Large intestine (tissue), 12 donors: Measurements from ENCODE around the gene CSE1L. TPM values are rescaled to one million over a fixed set of nuclear protein-coding genes. Genes with fewer than 3 reads are reported as not detected.
A peak's percentile ranks its signal among the peaks of the same experiment; 100 is the strongest.
"Not testable (repeated sequence)": the region's sequence is repeated elsewhere in the genome, so short reads cannot be mapped to it uniquely, and the experiment has no call there.

Experiments used
- DNase-seq, 2 donors: peaks; one replicate each; pipeline versions ENCODE4 v3.0.0 to v3.0.0-alpha.2; 2013
- H3K27ac ChIP-seq: one replicate; pipeline ENCODE4 v1.5.1; 2013; ENCODE audit warnings: low read length
- H3K27me3 ChIP-seq: 2 replicates; pipeline ENCODE4 v1.6.1; 2013; ENCODE audit warnings: low read length; ENCODE audit not compliant: control insufficient read depth, insufficient read depth
- H3K36me3 ChIP-seq: 2 replicates; pipeline ENCODE4 v1.6.1; 2013; ENCODE audit warnings: low read length; ENCODE audit not compliant: control insufficient read depth, insufficient read depth
- H3K4me1 ChIP-seq: one replicate; pipeline ENCODE4 v1.6.1; 2013; ENCODE audit warnings: low read length; ENCODE audit not compliant: control insufficient read depth, insufficient read depth
- H3K4me3 ChIP-seq: one replicate; pipeline ENCODE4 v1.5.1; 2013; ENCODE audit warnings: low read length
- H3K9me3 ChIP-seq: one replicate; pipeline ENCODE4 v1.6.1; 2013; ENCODE audit warnings: mild to moderate bottlenecking, low read depth, low read length, moderate library complexity; ENCODE audit not compliant: control insufficient read depth
- WGBS: methylation state at CpG from one replicate; pipeline ENCODE4 v1.1.5; 2013; ENCODE audit warnings: low lambda C conversion rate; ENCODE audit not compliant: insufficient coverage; 5-methylcytosine and 5-hydroxymethylcytosine counted together
- long read RNA-seq, 11 donors: transcript quantifications; one replicate each; lab custom pipeline, GENCODE V29; 2026
- polyA plus RNA-seq: library from polyadenylated mRNA; unstranded; fragments of 120-200 nt; gene quantifications from one replicate; pipeline ENCODE4 v1.2.1, GENCODE V29; 2013

CSE1L gene, protein sequence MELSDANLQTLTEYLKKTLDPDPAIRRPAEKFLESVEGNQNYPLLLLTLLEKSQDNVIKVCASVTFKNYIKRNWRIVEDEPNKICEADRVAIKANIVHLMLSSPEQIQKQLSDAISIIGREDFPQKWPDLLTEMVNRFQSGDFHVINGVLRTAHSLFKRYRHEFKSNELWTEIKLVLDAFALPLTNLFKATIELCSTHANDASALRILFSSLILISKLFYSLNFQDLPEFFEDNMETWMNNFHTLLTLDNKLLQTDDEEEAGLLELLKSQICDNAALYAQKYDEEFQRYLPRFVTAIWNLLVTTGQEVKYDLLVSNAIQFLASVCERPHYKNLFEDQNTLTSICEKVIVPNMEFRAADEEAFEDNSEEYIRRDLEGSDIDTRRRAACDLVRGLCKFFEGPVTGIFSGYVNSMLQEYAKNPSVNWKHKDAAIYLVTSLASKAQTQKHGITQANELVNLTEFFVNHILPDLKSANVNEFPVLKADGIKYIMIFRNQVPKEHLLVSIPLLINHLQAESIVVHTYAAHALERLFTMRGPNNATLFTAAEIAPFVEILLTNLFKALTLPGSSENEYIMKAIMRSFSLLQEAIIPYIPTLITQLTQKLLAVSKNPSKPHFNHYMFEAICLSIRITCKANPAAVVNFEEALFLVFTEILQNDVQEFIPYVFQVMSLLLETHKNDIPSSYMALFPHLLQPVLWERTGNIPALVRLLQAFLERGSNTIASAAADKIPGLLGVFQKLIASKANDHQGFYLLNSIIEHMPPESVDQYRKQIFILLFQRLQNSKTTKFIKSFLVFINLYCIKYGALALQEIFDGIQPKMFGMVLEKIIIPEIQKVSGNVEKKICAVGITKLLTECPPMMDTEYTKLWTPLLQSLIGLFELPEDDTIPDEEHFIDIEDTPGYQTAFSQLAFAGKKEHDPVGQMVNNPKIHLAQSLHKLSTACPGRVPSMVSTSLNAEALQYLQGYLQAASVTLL
- 52.2 TPM for polyA plus RNA-seq
- long read RNA-seq, donor 1, transcript CSE1L-201 (25 exons, 3,553 nt) = major isoform, 10 of 29 reads
- long read RNA-seq, donor 1, partial matches to known transcripts = 19 of 29 reads
- long read RNA-seq, donor 1, other reads (novel, unspliced or antisense) = 0 of 29 reads
- long read RNA-seq, donor 2, transcript CSE1L-201 (25 exons, 3,553 nt) = major isoform, 12 of 77 reads
- long read RNA-seq, donor 2, partial matches to known transcripts = 65 of 77 reads
- long read RNA-seq, donor 2, other reads (novel, unspliced or antisense) = 0 of 77 reads
- long read RNA-seq, donor 3, transcript CSE1L-201 (25 exons, 3,553 nt) = major isoform, 20 of 96 reads
- long read RNA-seq, donor 3, partial matches to known transcripts = 76 of 96 reads
- long read RNA-seq, donor 3, other reads (novel, unspliced or antisense) = 0 of 96 reads
- long read RNA-seq, donor 4 = 0 reads
- long read RNA-seq, donor 5, transcript CSE1L-201 (25 exons, 3,553 nt) = major isoform, 10 of 49 reads
- long read RNA-seq, donor 5, partial matches to known transcripts = 39 of 49 reads
- long read RNA-seq, donor 5, other reads (novel, unspliced or antisense) = 0 of 49 reads
- long read RNA-seq, donor 6, transcript CSE1L-201 (25 exons, 3,553 nt) = major isoform, 9 of 53 reads
- long read RNA-seq, donor 6, partial matches to known transcripts = 44 of 53 reads
- long read RNA-seq, donor 6, other reads (novel, unspliced or antisense) = 0 of 53 reads
- long read RNA-seq, donor 7, partial matches to known transcripts = 36 of 40 reads
- long read RNA-seq, donor 7, other reads (novel, unspliced or antisense) = 0 of 40 reads
- long read RNA-seq, donor 8, transcript CSE1L-201 (25 exons, 3,553 nt) = major isoform, 8 of 87 reads
- long read RNA-seq, donor 8, partial matches to known transcripts = 79 of 87 reads
- long read RNA-seq, donor 8, other reads (novel, unspliced or antisense) = 0 of 87 reads
- long read RNA-seq, donor 9, transcript CSE1L-201 (25 exons, 3,553 nt) = major isoform, 15 of 45 reads
- long read RNA-seq, donor 9, partial matches to known transcripts = 30 of 45 reads
- long read RNA-seq, donor 9, other reads (novel, unspliced or antisense) = 0 of 45 reads
- long read RNA-seq, donor 10, transcript CSE1L-201 (25 exons, 3,553 nt) = major isoform, 5 of 43 reads
- long read RNA-seq, donor 10, partial matches to known transcripts = 37 of 43 reads
- long read RNA-seq, donor 10, other reads (novel, unspliced or antisense) = 0 of 43 reads
- long read RNA-seq, donor 11, transcript CSE1L-201 (25 exons, 3,553 nt) = major isoform, 7 of 75 reads
- long read RNA-seq, donor 11, partial matches to known transcripts = 60 of 75 reads
- long read RNA-seq, donor 11, other reads (novel, unspliced or antisense) = 8 of 75 reads

- Histone ChIP-seq H3K27me3 (no peaks in the 10 kb centered on the region), H3K27ac (peak within 1 kb of the TSS; percentile 90), H3K4me3 (peak within 1 kb of the TSS; percentile 93), H3K9me3 (no peaks in the 10 kb centered on the region), H3K36me3 (no peaks in the 10 kb centered on the region), H3K4me1 (peaks cover 3% of the 10 kb centered on the region)
- peak; percentile 95 to 97 for DNase-seq
- WGBS = no CpG with 5 or more reads among the region's 80 CpGs
These were observed at the start of gene CSE1L for GRCh38 chr20:49046087-49046900. Gene CSE1L, plus strand, starts transcription at chr20:49046312. Its CDS starts 12,152 bp downstream, at chr20:49058464.

GRCh38 chr20:48999890-49000870 is 45.9 kb upstream of the CSE1L start:
- WGBS = no CpG with 5 or more reads among the region's 3 CpGs
- Histone ChIP-seq H3K4me1 (no peaks in the 10 kb centered on the region), H3K27me3 (no peaks in the 10 kb centered on the region), H3K9me3 (no peaks in the 10 kb centered on the region), H3K36me3 (peaks cover 65% of the 10 kb centered on the region), H3K4me3 (no peak overlapping the region), H3K27ac (no peak overlapping the region)
- DNase-seq = no peak

GRCh38 chr20:49001741-49002140 is 44.4 kb upstream of the CSE1L start:
- Histone ChIP-seq H3K4me3 (no peak overlapping the region), H3K9me3 (no peaks in the 10 kb centered on the region), H3K27ac (no peak overlapping the region), H3K36me3 (peaks cover 59% of the 10 kb centered on the region), H3K4me1 (no peaks in the 10 kb centered on the region), H3K27me3 (no peaks in the 10 kb centered on the region)
- 88% methylated on average over 1 of the region's 7 CpGs for WGBS
- no peak for DNase-seq

DNA sequence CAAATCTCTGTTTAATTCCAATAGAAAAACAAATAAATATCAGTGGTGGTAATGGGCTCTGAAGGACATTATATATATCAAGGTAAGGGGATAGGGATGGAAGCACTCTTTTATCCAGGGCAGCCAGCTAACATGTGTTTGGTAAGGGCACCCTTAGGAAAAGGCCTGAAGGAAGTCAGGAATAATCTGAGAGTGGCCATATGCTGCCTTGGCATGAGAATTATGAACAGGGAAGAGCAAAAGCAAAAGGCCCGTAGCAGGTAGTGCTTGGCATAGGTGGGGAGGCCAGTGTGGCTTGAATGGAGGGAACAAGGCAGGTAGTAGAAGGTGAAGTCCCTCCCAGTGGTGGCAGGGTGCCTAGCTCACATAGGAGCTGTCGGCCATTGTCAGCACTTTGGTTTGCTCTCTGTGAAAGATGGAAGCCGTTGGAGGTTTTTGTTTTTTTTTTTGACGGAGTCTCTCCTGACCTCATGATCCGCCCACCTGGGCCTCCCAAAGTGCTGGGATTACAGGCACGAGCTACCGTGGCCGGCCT is 39.6 kb upstream of the CSE1L start:
- H3K4me1 ChIP-seq = no peaks in the 10 kb centered on the region
- no peaks in the 10 kb centered on the region for H3K9me3 ChIP-seq
- no peak overlapping the region for H3K4me3 ChIP-seq
- no CpG with 5 or more reads among the region's 8 CpGs for WGBS
- H3K27me3 ChIP-seq = no peaks in the 10 kb centered on the region
- no peak overlapping the region for H3K27ac ChIP-seq
- DNase-seq = no peak
- H3K36me3 ChIP-seq = peaks cover 46% of the 10 kb centered on the region

GRCh38 chr20:49009899-49010631 is 36.0 kb upstream of the CSE1L start:
- WGBS = no CpG with 5 or more reads among the region's 12 CpGs
- peaks cover 69% of the 10 kb centered on the region for H3K36me3 ChIP-seq
- H3K27ac ChIP-seq = no peak overlapping the region
- no peak for DNase-seq
- no peak overlapping the region for H3K4me3 ChIP-seq
- no peaks in the 10 kb centered on the region for H3K9me3 ChIP-seq
- H3K27me3 ChIP-seq = no peaks in the 10 kb centered on the region
- H3K4me1 ChIP-seq = no peaks in the 10 kb centered on the region

DNA sequence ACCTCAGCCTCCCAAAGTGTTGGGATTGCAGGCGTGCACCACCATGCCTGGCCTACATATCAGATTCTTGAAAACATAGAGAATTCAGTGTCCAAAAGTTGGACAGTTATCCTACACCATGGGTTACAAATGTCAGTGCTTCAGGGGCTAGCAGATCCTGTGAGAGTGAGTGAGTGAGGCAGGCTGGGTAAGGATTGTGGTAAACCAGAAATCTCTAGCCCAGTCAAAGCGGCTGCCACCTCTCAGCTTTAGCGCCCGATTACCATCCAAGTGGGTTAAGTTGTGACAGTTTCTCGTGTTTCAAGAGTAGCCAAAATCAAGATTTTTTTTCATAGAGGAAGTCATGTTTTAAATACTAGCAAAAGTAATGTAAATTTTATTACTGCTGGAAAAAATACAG is 21.9 kb upstream of the CSE1L start:
- no peak for DNase-seq
- Histone ChIP-seq H3K9me3 (no peaks in the 10 kb centered on the region), H3K27ac (no peak overlapping the region), H3K4me3 (no peak overlapping the region), H3K36me3 (peaks cover 69% of the 10 kb centered on the region), H3K4me1 (no peaks in the 10 kb centered on the region), H3K27me3 (no peaks in the 10 kb centered on the region)
- WGBS = 80% methylated on average over 1 of the region's 5 CpGs

DNA sequence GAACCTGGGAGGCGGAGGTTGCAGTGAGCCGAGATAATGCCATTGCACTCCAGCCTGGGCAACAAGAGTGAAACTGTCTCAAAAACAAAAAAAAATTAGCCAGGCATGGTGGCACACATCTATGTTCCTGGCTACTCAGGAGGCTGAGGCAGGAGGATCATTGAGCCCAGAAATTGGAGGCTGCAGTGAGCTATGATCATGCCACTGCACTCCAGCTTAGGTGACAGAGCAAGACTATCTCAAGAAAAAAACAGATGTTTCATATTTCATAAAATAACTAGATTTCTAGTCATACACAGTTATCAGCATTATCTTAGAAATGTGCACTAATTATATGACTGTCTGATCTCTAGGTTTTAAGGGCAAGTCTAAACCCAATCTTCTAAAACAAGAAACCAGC is 17.9 kb upstream of the CSE1L start:
- 80% methylated on average over 2 of the region's 2 CpGs for WGBS
- H3K9me3 ChIP-seq, DNase-seq, H3K4me3 ChIP-seq, H3K27me3 ChIP-seq, H3K27ac ChIP-seq, H3K4me1 ChIP-seq: not testable (repeated sequence)
- H3K36me3 ChIP-seq = peaks cover 71% of the 10 kb centered on the region
